GM12874 (cell line): ENCODE data around the gene TIGD7.

Source experiments
- CTCF ChIP-seq: IDR thresholded peaks from 2 replicates; pipeline ENCODE4 v1.5.1; 2011; ENCODE audit warnings: low read depth, mild to moderate bottlenecking, control low read depth, low read length, moderate library complexity; ENCODE audit not compliant: insufficient read depth

The TIGD7 gene

DNA sequence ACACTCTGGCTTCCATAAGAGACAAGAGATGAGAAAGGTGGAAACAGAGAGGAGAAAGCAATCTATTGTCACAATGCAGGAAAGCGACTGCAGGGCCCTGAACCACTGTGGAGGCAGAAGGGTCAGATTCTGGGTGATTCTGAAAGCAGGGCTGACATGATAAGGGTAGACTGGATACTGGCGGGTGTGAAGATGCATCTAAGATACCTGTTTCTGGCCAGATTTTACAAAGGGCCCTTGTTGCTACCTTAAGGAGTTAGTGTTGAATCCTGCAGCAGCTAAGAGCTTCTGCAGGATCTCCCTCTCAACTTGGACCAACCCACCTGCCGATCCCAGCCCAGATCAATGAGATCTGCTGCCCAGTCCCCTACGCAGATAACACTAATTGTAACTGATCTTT lies 42.7 kb downstream of the TIGD7 start:
- TF ChIP-seq CTCF, result no peak

GRCh38 chr16:3259836-3260235 lies 45.4 kb downstream of the TIGD7 start:
- TF ChIP-seq CTCF, result no peak

DNA sequence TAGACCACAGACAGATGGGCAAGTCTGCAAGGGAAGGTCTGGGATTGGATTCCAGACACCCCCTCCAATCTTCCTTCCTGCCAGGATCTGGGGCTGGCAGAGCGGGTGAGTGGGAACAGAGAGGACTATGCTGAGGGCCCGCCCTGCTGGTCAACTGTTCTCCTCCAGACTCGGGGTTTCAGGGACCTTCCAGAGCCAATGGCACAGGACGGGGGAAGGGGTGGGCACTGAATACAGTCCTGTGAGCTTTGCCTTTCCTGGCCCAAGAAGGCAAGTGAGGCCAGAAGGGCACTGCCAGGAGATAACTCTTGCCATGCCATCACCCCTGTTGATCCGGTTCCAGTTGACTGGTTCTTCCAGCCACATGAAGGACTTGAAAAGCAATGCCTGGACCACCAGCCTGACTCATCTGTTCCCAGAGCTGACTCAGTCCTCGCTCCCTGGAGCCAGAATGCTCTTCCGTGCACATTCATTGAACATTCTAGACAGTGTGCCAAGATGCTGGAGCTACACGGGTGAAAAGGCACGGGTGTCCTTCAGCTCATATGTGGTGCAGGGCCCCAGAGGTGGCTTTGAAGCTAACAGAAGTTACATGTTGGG lies 48.3 kb downstream of the TIGD7 start:
- no peak for TF ChIP-seq CTCF

GRCh38 chr16:3256146-3256865 lies 48.9 kb downstream of the TIGD7 start, which contains the start of gene MEFV:
MEFV (minus strand) TSS chr16:3256633; CDS start chr16:3256587, 46 bp downstream.
- no peak for TF ChIP-seq CTCF

- TF ChIP-seq CTCF, result no peak
Measured at GRCh38 chr16:3254309-3254708, 50.9 kb downstream of the TIGD7 start.

DNA sequence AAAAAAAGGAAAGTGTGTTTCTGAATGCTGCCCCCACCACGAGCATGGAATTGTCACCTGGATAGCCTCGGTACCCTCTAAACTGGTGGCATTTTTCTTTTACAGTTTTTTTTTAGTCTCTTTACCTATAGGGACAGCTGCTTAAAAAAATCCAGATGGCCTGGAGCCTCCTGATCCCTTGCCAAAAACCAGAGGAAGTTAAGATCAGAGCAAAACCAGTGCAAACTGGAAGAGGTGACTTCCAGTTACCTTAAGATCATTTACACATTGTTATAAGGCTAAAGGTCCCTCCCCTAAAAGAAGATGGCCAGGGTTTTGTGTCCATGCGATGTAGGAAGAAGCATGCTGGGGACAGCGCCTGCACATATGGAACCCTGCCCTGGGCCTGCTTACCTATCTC lies 52.3 kb downstream of the TIGD7 start:
- no peak for TF ChIP-seq CTCF

DNA sequence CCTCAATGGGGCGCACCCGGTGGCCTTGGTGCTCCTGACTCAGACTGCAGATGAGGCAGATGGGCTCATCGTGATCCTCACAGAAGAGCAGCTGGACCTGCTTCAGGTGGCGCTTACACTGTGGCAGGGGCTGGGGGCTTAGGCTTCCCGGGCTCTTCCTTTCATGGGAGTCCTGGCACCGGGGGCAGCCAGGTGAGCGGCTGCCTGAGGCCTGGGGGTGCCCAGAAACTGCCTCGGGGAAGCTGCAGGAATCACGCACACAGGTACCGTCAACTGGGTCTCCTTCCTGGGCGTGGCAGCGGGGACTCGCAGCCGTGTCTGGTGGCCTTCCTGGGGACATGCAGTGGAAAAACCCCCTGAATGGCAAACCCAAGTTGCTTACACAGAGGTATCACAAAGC lies 55.8 kb downstream of the TIGD7 start:
- TF ChIP-seq CTCF, result no peak
